IMR-90 (cell line): ENCODE measurements around the gene ETF1. TPM values are rescaled to one million over a fixed set of nuclear protein-coding genes. Genes with fewer than 3 reads are reported as not detected.

Experiments used
- ATAC-seq: fragments of 200-7000 bp; cut with Tn5 transposase; 2 replicates; pipeline ENCODE4 v1.9.1; 2020; ENCODE audit warnings: low read depth, mild to moderate bottlenecking, moderate library complexity
- BruUV-seq: library from RNA; stranded (reverse); fragments of 400-500 nt; replicated peaks from 2 replicates; lab custom pipeline; 2021; lab: Mats Ljungman, UMichigan
- CTCF ChIA-PET: fragments of 300-600 bp; formaldehyde crosslinking; extraction: SDS; loops from one replicate; lab custom pipeline; 2021; ENCODE audit warnings: antibody characterized with exemption; lab: Yijun Ruan, JAX
- POLR2A ChIA-PET: fragments of 300-600 bp; sonication (Branson Sonifier 250); formaldehyde crosslinking; loops from one replicate; lab custom pipeline; 2022; ENCODE audit warnings: antibody characterized with exemption; ENCODE audit not compliant: unreplicated experiment; lab: Charles Lee
- DNase-seq: peaks from one replicate; pipeline ENCODE4 v3.0.0; 2013
- H2AFZ ChIP-seq: replicated peaks from 2 replicates; pipeline ENCODE3; 2013; ENCODE audit warnings: low read length, mild to moderate bottlenecking; ENCODE audit not compliant: poor library complexity
- H2AK5ac ChIP-seq: 2 replicates; pipeline ENCODE4 v1.6.1; 2013; ENCODE audit warnings: low read depth, low read length, inconsistent platforms
- H2AK9ac ChIP-seq: replicated peaks from 2 replicates; pipeline ENCODE3; 2013; ENCODE audit warnings: mild to moderate bottlenecking, low read depth, low read length, moderate library complexity; ENCODE audit not compliant: poor library complexity
- H2BK120ac ChIP-seq: 2 replicates; pipeline ENCODE4 v1.6.1; 2013; ENCODE audit warnings: low read depth, low read length, inconsistent platforms
- H2BK15ac ChIP-seq: 3 replicates; pipeline ENCODE4 v1.6.1; 2013; ENCODE audit warnings: low read depth, low read length, inconsistent platforms
- H2BK20ac ChIP-seq: 2 replicates; pipeline ENCODE4 v1.6.1; 2013; ENCODE audit warnings: low read depth, mild to moderate bottlenecking, inconsistent platforms, low read length, moderate library complexity
- H2BK5ac ChIP-seq: 2 replicates; pipeline ENCODE4 v1.6.1; 2013; ENCODE audit warnings: mild to moderate bottlenecking, low read depth, low read length, inconsistent platforms; ENCODE audit not compliant: poor library complexity, severe bottlenecking
- H3K14ac ChIP-seq: replicated peaks from 2 replicates; pipeline ENCODE4 v1.6.1; 2013; ENCODE audit warnings: low read depth, low read length, inconsistent platforms
- H3K18ac ChIP-seq: 2 replicates; pipeline ENCODE4 v1.6.1; 2013; ENCODE audit warnings: low read depth, low read length, control low read depth
- H3K23ac ChIP-seq: 2 replicates; pipeline ENCODE4 v1.6.1; 2013; ENCODE audit warnings: low read depth, low read length, inconsistent platforms
- H3K27ac ChIP-seq: 2 replicates; pipeline ENCODE4 v1.5.1; 2013; ENCODE audit warnings: mild to moderate bottlenecking, control low read depth, low read length; ENCODE audit not compliant: insufficient read depth
- H3K27me3 ChIP-seq: 2 replicates; pipeline ENCODE4 v1.6.1; 2013; ENCODE audit warnings: low read length; ENCODE audit not compliant: control insufficient read depth, insufficient read depth
- H3K36me3 ChIP-seq: 2 replicates; pipeline ENCODE4 v1.6.1; 2013; ENCODE audit warnings: low read length, mixed read lengths; ENCODE audit not compliant: control insufficient read depth, insufficient read depth
- H3K4ac ChIP-seq: 2 replicates; pipeline ENCODE4 v1.6.1; 2013; ENCODE audit warnings: low read depth, low read length, inconsistent platforms
- H3K4me1 ChIP-seq: 2 replicates; pipeline ENCODE4 v1.6.1; 2013; ENCODE audit warnings: low read length, mixed read lengths; ENCODE audit not compliant: control insufficient read depth, insufficient read depth
- H3K4me2 ChIP-seq: 2 replicates; pipeline ENCODE4 v1.6.1; 2013; ENCODE audit warnings: low read depth, mild to moderate bottlenecking, control low read depth, low read length, moderate library complexity
- H3K4me3 ChIP-seq: 2 replicates; pipeline ENCODE4 v1.5.1; 2013; ENCODE audit warnings: low read depth, mild to moderate bottlenecking, control low read depth, low read length, moderate library complexity; ENCODE audit not compliant: insufficient read depth
- H3K56ac ChIP-seq: 2 replicates; pipeline ENCODE4 v1.6.1; 2013; ENCODE audit warnings: low read length, inconsistent platforms; ENCODE audit not compliant: insufficient read depth; ENCODE audit errors: extremely low read depth
- H3K79me1 ChIP-seq, 2 experiments: 2 replicates each; pipeline ENCODE4 v1.6.1; 2013; ENCODE audit warnings: low read length in 2 of 2, inconsistent platforms in 1 of 2, low read depth in 1 of 2
- H3K9ac ChIP-seq: 2 replicates; pipeline ENCODE4 v1.6.1; 2013; ENCODE audit warnings: low read depth, low read length, control low read depth
- H3K9me1 ChIP-seq: 2 replicates; pipeline ENCODE4 v1.6.1; 2013; ENCODE audit warnings: low read length, inconsistent platforms; ENCODE audit not compliant: insufficient read depth
- H3K9me3 ChIP-seq: 2 replicates; pipeline ENCODE4 v1.6.1; 2013; ENCODE audit warnings: low read length; ENCODE audit not compliant: control insufficient read depth, insufficient read depth
- H4K20me1 ChIP-seq: 2 replicates; pipeline ENCODE4 v1.6.1; 2013; ENCODE audit warnings: low read length, inconsistent platforms; ENCODE audit not compliant: insufficient read depth
- H4K5ac ChIP-seq: 2 replicates; pipeline ENCODE4 v1.6.1; 2013; ENCODE audit warnings: mild to moderate bottlenecking, low read depth, low read length, control low read depth
- H4K8ac ChIP-seq, 2 experiments: 2 replicates each; pipeline ENCODE4 v1.6.1; 2013; ENCODE audit warnings: low read depth in 2 of 2, low read length in 2 of 2, control low read depth in 1 of 2, inconsistent platforms in 1 of 2
- H4K91ac ChIP-seq: 2 replicates; pipeline ENCODE4 v1.6.1; 2013; ENCODE audit warnings: low read depth, low read length, inconsistent platforms; ENCODE audit not compliant: insufficient read depth
- BHLHE40 ChIP-seq: fragments of 150-350 bp; IDR thresholded peaks from 2 replicates; pipeline ENCODE4 v1.6.1; 2016; ENCODE audit warnings: mild to moderate bottlenecking, low read depth, low read length
- CEBPB ChIP-seq: IDR thresholded peaks from 2 replicates; pipeline ENCODE4 v1.6.1; 2012; ENCODE audit warnings: low read depth, low read length, improper control_type of control experiment
- CHD1 ChIP-seq: IDR thresholded peaks from 2 replicates; pipeline ENCODE4 v1.6.1; 2012; ENCODE audit warnings: low read depth, low read length, improper control_type of control experiment
- CTCF ChIP-seq: conservative IDR thresholded peaks from 2 replicates; pipeline ENCODE4 v1.5.1; 2012; ENCODE audit warnings: mild to moderate bottlenecking, low read depth, low read length, improper control_type of control experiment
- FOS ChIP-seq: fragments of 150-350 bp; IDR thresholded peaks from 2 replicates; pipeline ENCODE4 v1.6.1; 2016; ENCODE audit warnings: low read depth, low read length
- MAFK ChIP-seq: IDR thresholded peaks from 2 replicates; pipeline ENCODE4 v1.6.1; 2012; ENCODE audit warnings: low read depth, low read length, improper control_type of control experiment
- MAZ ChIP-seq: IDR thresholded peaks from 2 replicates; pipeline ENCODE4 v1.6.1; 2012; ENCODE audit warnings: low read depth, mild to moderate bottlenecking, low read length, improper control_type of control experiment, moderate library complexity, borderline replicate concordance
- MXI1 ChIP-seq: IDR thresholded peaks from 2 replicates; pipeline ENCODE4 v1.6.1; 2012; ENCODE audit warnings: low read depth, mild to moderate bottlenecking, low read length, moderate library complexity, borderline replicate concordance
- NFE2L2 ChIP-seq: fragments of 150-350 bp; IDR thresholded peaks from 2 replicates; pipeline ENCODE4 v1.6.1; 2016; ENCODE audit warnings: low read depth, mild to moderate bottlenecking, low read length
- POLR2A ChIP-seq: IDR thresholded peaks from 2 replicates; pipeline ENCODE4 v1.6.1; 2012; ENCODE audit warnings: mild to moderate bottlenecking, low read depth, low read length
- RAD21 ChIP-seq: IDR thresholded peaks from 2 replicates; pipeline ENCODE4 v1.6.1; 2012; ENCODE audit warnings: low read length, improper control_type of control experiment
- RCOR1 ChIP-seq: IDR thresholded peaks from 2 replicates; pipeline ENCODE4 v1.6.1; 2012; ENCODE audit warnings: mild to moderate bottlenecking, low read length, improper control_type of control experiment; ENCODE audit not compliant: insufficient replicate concordance
- RFX5 ChIP-seq: IDR thresholded peaks from 2 replicates; pipeline ENCODE4 v1.8.0; 2012; ENCODE audit warnings: low read depth, mild to moderate bottlenecking, low read length, moderate library complexity
- SMC3 ChIP-seq: fragments of 150-350 bp; IDR thresholded peaks from 2 replicates; pipeline ENCODE4 v1.6.1; 2016; ENCODE audit warnings: low read depth, mild to moderate bottlenecking, antibody characterized with exemption, low read length, moderate library complexity
- USF2 ChIP-seq: fragments of 150-350 bp; IDR thresholded peaks from 2 replicates; pipeline ENCODE4 v1.6.1; 2017; ENCODE audit warnings: mild to moderate bottlenecking, antibody characterized with exemption, low read length, low read depth
- whole genome bisulfite sequencing, 2 experiments: methylation state at CpG; one replicate each; pipeline versions ENCODE4 v1.1.5 to v1.1.7; 2013; ENCODE audit warnings: missing lambda C conversion rate in 2 of 2; ENCODE audit not compliant: insufficient read length in 1 of 2; ENCODE audit errors: extremely low coverage in 2 of 2; 5-methylcytosine and 5-hydroxymethylcytosine counted together
- dilution Hi-C: fragments of 300-500 bp; cut with HindIII; formaldehyde crosslinking; loops from one replicate; pipeline ENCODE4 v1.14.3; 2018; ENCODE audit warnings: low sequenced_read_pairs; ENCODE audit not compliant: unreplicated experiment
- in situ Hi-C: fragments of 300-500 bp; cut with MboI; formaldehyde crosslinking; loops from 3 replicates; pipeline ENCODE4 v1.14.3; 2019; ENCODE audit warnings: low sequenced_read_pairs, inconsistent platforms, mixed read lengths
- intact Hi-C: fragments of 100-400 bp; cut with micrococcal nuclease; formaldehyde crosslinking; loops from 2 replicates; pipeline ENCODE4 v1.10.0; 2022
- polyA plus RNA-seq, 3 experiments: library from polyadenylated mRNA; depleted of rRNA; stranded (reverse); fragments of >200 nt; gene quantifications; 2 replicates each; pipeline ENCODE4 v1.2.3, GENCODE V29; 2012; ENCODE audit warnings: low replicate concordance in 1 of 3
- total RNA-seq: library from RNA; depleted of rRNA; stranded (reverse); fragments of >200 nt; gene quantifications from 2 replicates; pipeline ENCODE4 v1.2.3, GENCODE V29; 2012
- TF ChIP-seq, protein P1 (sequence below): fragments of 150-350 bp; IDR thresholded peaks from 2 replicates; pipeline ENCODE4 v1.6.1; 2016; ENCODE audit warnings: low read depth, mild to moderate bottlenecking, low read length, moderate library complexity, borderline replicate concordance

The ETF1 gene
- total and polyA plus RNA-seq, 2 of the 4 experiments (the other 2 are of a cell fraction), result 53.2 to 126 TPM

DNA sequence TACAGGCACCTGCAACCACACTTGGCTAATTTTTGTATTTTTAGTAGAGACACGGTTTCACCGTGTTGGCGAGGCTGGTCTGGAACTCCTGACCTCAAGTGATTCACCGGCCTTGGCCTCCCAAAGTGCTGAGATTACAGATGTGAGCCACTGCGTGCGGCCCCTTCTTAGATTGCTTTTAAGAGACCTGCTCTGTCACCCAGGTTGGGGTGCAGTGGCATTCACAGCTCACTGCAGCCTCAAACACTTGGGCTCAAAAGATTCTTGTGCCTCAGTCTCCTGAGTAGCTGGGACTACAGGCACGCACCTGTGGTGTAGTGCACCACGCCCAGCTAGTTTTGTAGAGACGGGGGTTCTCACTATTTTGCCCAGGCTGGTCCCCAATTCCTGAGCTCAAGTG lies 21.2 kb upstream of the ETF1 start:
- TF ChIP-seq CEBPB, result no peak
- TF ChIP-seq NFE2L2, result no peak
- TF ChIP-seq, protein P1, sequence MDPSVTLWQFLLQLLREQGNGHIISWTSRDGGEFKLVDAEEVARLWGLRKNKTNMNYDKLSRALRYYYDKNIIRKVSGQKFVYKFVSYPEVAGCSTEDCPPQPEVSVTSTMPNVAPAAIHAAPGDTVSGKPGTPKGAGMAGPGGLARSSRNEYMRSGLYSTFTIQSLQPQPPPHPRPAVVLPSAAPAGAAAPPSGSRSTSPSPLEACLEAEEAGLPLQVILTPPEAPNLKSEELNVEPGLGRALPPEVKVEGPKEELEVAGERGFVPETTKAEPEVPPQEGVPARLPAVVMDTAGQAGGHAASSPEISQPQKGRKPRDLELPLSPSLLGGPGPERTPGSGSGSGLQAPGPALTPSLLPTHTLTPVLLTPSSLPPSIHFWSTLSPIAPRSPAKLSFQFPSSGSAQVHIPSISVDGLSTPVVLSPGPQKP, result no peak
- no peak for TF ChIP-seq MAFK
- no peak for TF ChIP-seq FOS
- TF ChIP-seq POLR2A, result no peak
- TF ChIP-seq RFX5, result no peak
- TF ChIP-seq CTCF, result no peak
- no peak for TF ChIP-seq MAZ
- TF ChIP-seq SMC3, result no peak
- no peak for TF ChIP-seq MXI1
- no peak for TF ChIP-seq CHD1
- no peak for TF ChIP-seq USF2
- TF ChIP-seq BHLHE40, result no peak
- TF ChIP-seq RAD21, result no peak
- TF ChIP-seq RCOR1, result no peak
- 95% methylated on average over 8 of the region's 9 CpGs; no CpG with 5 or more reads in 1 of the 2 experiments for WGBS, 2 experiments
- ATAC-seq (no peak), DNase-seq (no peak)
- dilution Hi-C loops (no loop called here), intact Hi-C loops (no loop called here), in situ Hi-C loops (no loop called here)
- no peak overlapping the region for H3K9ac ChIP-seq
- no peak overlapping the region for H3K56ac ChIP-seq
- H2BK5ac ChIP-seq, result no peak overlapping the region
- H3K14ac ChIP-seq, result no peak overlapping the region
- peaks cover 56% of the 10 kb centered on the region for H3K36me3 ChIP-seq
- no peak overlapping the region for H4K91ac ChIP-seq
- no peaks in the 10 kb centered on the region for H3K9me1 ChIP-seq
- no peak overlapping the region for H3K4me2 ChIP-seq
- H3K9me3 ChIP-seq, result no peaks in the 10 kb centered on the region
- ChIA-PET CTCF (no interaction called here), POLR2A (no interaction called here)
- H2BK15ac ChIP-seq, result no peak overlapping the region
- H4K8ac ChIP-seq, result no peak overlapping the region
- no peaks in the 10 kb centered on the region for H3K27me3 ChIP-seq
- H3K27ac ChIP-seq, result no peak overlapping the region
- no peak overlapping the region for H4K5ac ChIP-seq
- H2AFZ ChIP-seq, result no peak overlapping the region
- H3K4me1 ChIP-seq, result no peaks in the 10 kb centered on the region; the same call in 1 of the 2 replicates
- no peak overlapping the region for H2BK120ac ChIP-seq
- H3K4me3 ChIP-seq, result no peak overlapping the region
- peaks cover 53% of the 10 kb centered on the region for H4K20me1 ChIP-seq
- H2AK5ac ChIP-seq, result no peak overlapping the region
- H3K18ac ChIP-seq, result no peak overlapping the region
- H3K4ac ChIP-seq, result no peak overlapping the region
- peaks cover 43 to 48% of the 10 kb centered on the region in 2 experiments for H3K79me1 ChIP-seq
- no TSS peak for BruUV-seq
- no peak overlapping the region for H2AK9ac ChIP-seq
- no peak overlapping the region for H2BK20ac ChIP-seq
- H3K23ac ChIP-seq, result no peak overlapping the region
